ENCODE measurements around the gene CBX4.
A peak's percentile ranks its signal among the peaks of the same experiment; 100 is the strongest.

CBX4 gene

GRCh38 chr17:79852748-79853147 lies 13.5 kb upstream of the CBX4 start:
- peak; percentile 50 for DNase-seq (ENCODE audit: low read depth)
- no peak for TF ChIP-seq CTCF (conservative IDR thresholded peaks at IDR 0.05; ENCODE audit: control insufficient read depth, insufficient read depth, low read depth, low read length)
- peak overlapping the region; percentile 9 for H3K4me3 ChIP-seq (ENCODE audit: control insufficient read depth, low read depth, low read length)

GRCh38 chr17:79851461-79851817 lies 12.2 kb upstream of the CBX4 start:
- H3K4me3 ChIP-seq (ENCODE audit: control insufficient read depth, low read depth, low read length) = no peak overlapping the region
- no peak for DNase-seq (ENCODE audit: low read depth)
- no peak for TF ChIP-seq CTCF (conservative IDR thresholded peaks at IDR 0.05; ENCODE audit: control insufficient read depth, insufficient read depth, low read depth, low read length)

GRCh38 chr17:79850571-79851460 lies 11.6 kb upstream of the CBX4 start:
- no peak for TF ChIP-seq CTCF (conservative IDR thresholded peaks at IDR 0.05; ENCODE audit: control insufficient read depth, insufficient read depth, low read depth, low read length)
- peak; percentile 61 for DNase-seq (ENCODE audit: low read depth)
- no peak overlapping the region for H3K4me3 ChIP-seq (ENCODE audit: control insufficient read depth, low read depth, low read length)

- no peak for DNase-seq (ENCODE audit: low read depth)
- no peak for TF ChIP-seq CTCF (conservative IDR thresholded peaks at IDR 0.05; ENCODE audit: control insufficient read depth, insufficient read depth, low read depth, low read length)
- no peak overlapping the region for H3K4me3 ChIP-seq (ENCODE audit: control insufficient read depth, low read depth, low read length)
These were observed 10.7 kb upstream of the CBX4 start for GRCh38 chr17:79849953-79850352.

GRCh38 chr17:79848370-79848766 lies 9.1 kb upstream of the CBX4 start:
- no peak overlapping the region for H3K4me3 ChIP-seq (ENCODE audit: control insufficient read depth, low read depth, low read length)
- no peak for TF ChIP-seq CTCF (conservative IDR thresholded peaks at IDR 0.05; ENCODE audit: control insufficient read depth, insufficient read depth, low read depth, low read length)
- no peak for DNase-seq (ENCODE audit: low read depth)

GRCh38 chr17:79847698-79848369 lies 8.6 kb upstream of the CBX4 start:
- DNase-seq (ENCODE audit: low read depth) = no peak
- H3K4me3 ChIP-seq (ENCODE audit: control insufficient read depth, low read depth, low read length) = no peak overlapping the region
- no peak for TF ChIP-seq CTCF (conservative IDR thresholded peaks at IDR 0.05; ENCODE audit: control insufficient read depth, insufficient read depth, low read depth, low read length)

Data from fibroblast of mammary gland (primary cell).